HS-5 (cell line): ENCODE results near the gene PDE6B.
"Not testable (repeated sequence)": the region's sequence is repeated elsewhere in the genome, so short reads cannot be mapped to it uniquely, and the experiment has no call there.

ENCODE experiments used
- DNase-seq: peaks from one replicate; pipeline ENCODE4 v3.0.0-alpha.2; 2012; ENCODE audit warnings: low read depth

The PDE6B gene

DNA sequence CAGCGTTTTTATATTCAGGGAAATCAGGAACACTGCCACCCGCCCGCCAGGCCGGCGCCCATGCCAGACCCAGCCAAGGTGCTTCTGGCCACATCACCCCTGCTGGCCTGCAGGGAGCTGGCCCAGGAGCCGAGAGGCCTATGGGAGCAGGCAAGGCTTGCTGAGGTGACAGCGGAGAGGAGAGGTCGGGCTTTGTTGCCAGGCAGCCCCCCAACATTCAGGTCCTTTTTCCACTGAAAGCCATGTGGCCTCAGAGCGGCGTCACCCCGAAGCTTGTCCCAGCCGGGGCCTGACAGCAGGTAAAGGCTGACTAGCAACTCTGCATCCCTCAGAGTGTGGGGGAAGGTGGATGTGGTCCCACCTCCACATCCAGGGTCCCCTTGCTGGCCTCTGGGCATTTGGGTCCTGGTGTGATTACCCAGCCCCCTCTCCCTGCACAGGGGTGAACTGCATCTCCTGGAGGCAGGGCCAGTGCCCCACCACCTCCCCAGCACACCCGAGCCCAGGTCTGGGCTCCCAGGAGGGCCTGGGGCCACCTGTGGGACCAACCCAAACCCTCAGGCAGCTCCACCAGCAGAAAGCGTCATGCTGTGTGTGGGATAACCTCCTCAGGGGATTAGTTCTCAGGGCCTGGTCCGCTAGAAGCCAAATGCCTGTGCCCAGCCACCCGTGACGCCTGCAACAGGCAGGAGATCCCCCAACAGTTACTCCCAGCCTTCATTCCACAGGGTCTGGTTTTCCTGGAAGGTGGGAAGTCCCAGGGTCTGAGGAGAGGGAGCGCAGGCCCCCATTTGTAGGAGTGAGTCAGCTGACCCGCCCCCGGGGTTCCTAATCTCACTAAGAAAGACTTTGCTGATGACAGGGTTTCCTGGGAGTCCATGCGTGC, at the start of gene PDE6B:
TSS of gene PDE6B (plus strand) at position 869 of the 886 bp plus-strand sequence. CDS start 54 bp downstream, outside the sequence.
- no peak for DNase-seq

GRCh38 chr4:576245-576821, 49.0 kb upstream of the PDE6B start, which contains the start of gene TMEM271:
Gene TMEM271, minus strand, starts transcription at chr4:576295. Its CDS starts 233 bp downstream, at chr4:576062.
- no peak for DNase-seq

GRCh38 chr4:576991-577498, 48.3 kb upstream of the PDE6B start:
- DNase-seq, result no peak

- DNase-seq, result no peak
These were observed 47.6 kb upstream of the PDE6B start for GRCh38 chr4:577499-578450.

- DNase-seq, result no peak
These were observed 46.6 kb upstream of the PDE6B start for GRCh38 chr4:578451-579443.

DNA sequence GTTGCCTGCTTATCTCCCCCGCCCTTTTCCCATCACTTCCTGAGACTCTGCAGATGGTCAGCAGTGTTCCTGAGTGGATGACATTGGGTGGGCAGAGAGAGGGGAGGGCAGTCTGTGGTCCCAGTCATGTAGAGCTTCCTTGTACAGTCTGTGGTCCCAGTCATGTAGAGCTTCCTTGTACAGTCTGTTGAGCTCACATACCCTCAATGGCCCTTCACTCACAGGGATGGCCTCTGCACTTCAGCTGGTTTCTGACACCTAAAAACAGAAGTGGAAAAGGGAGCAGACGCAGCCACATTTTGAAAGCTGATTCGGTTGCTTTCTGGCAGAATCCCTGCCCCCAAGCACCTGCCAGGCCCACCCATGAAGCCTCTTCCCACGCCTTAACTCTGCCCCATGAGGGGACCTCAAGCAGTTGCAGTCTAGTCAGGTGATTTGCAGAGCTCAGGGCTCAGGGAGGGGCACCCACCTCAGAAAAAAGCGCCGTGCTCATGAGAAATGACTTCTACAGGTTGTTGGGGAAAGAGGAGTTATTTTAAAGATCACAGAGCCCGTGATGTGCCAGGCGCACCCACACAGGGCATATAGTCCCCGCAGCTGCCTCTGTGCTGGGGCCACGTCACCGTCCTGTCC, 45.7 kb upstream of the PDE6B start:
- no peak for DNase-seq

DNA sequence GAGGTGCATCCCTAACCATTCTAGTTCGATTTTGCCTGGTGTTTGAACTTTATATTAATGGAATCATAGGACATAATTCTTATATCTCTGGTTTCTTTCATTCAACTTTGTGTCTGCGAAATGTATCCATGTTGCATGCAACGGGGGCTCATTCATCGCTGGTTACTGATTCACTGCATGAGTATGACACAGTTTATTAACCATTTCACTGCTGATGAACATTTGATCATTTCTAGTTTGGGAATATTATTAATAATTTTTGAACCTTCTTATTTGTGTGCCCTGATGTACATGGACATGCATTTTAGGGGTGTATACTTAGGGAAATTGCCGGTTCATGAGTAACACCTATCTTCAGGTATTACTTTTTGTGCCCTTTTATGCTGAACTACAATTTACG, 44.2 kb upstream of the PDE6B start:
- no peak for DNase-seq

- DNase-seq, result no peak
These were observed 43.5 kb upstream of the PDE6B start for GRCh38 chr4:581753-582361.

GRCh38 chr4:583820-584219, 41.6 kb upstream of the PDE6B start:
- no peak for DNase-seq

GRCh38 chr4:587671-588350, 37.6 kb upstream of the PDE6B start:
- no peak for DNase-seq

GRCh38 chr4:588351-588849, 37.0 kb upstream of the PDE6B start:
- no peak for DNase-seq

GRCh38 chr4:589219-589963, 36.0 kb upstream of the PDE6B start:
- no peak for DNase-seq

DNA sequence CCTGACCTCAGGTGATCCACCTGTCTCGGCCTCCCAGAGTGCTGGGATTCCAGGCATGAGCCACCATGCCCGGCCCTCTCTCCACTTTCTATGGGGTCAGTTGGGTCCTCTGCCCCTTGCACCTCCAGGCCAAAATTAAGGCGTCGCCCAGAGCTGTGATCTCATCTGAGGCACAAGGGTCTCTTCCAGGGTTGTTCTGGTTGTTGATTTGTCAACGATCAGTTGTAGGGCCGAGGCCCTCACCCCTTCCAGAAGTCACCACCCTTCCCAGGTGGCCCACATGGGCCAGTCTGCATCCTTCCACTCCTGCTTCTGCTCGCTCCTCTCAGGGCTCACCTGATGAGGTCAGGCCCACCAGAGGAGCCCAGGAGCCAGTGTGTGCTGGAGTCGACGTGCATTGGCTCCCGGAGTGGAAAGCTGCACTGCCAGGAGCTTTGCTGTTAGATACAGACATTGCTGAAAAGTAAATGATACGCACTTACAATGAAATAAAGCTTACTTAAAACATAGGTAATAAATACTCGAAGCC, 35.0 kb upstream of the PDE6B start:
- DNase-seq, result no peak

DNA sequence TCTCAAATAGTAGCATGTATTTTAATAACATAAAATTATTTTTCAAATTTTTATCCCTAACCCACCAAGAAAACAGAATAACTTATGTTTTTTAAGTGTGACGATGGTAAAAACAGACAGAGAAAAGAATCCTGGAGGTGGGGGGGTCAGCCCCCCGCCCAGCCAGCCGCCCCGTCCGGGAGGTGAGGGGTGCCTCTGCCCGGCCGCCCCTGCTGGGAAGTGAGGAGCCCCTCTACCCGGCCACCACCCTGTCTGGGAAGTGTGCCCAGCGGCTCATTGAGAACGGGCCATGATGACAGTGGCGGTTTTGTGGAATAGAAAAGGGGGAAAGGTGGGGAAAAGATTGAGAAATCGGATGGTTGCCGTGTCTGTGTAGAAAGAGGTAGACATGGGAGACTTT, 33.2 kb upstream of the PDE6B start:
- DNase-seq, result not testable (repeated sequence)

DNA sequence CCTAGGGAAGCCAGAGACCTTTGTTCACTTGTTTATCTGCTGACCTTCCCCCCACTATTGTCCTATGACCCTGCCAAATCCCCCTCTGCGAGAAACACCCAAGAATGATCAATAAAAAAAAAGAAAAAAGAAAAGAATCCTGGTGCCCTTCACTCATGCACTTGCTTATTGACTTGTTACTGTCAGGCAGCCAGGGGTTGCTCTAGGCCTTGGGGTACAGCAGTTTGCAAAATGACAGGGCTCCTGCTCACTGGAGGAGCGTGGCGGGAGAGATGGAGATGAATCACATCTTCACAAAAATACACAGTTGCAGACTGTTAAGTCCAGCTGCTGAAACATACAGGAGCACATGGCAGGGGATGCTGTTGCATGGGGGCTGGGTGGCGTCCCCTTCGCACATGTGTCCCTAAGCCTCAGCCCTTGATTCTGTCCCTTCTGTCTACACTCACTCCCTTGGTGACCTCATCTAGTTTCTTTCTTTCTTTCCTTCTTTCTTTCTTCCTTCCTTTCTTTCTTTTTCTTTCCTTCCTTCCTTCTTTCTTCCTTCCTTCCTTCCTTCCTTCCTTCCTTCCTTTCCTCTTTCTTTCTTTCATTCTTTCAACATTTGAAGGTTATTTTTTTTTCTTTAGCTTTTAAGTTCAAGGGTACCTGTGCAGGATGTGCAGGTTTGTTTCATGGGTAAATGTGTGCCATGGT, 32.4 kb upstream of the PDE6B start:
- no peak for DNase-seq

GRCh38 chr4:598925-599324, 26.4 kb upstream of the PDE6B start:
- no peak for DNase-seq

DNA sequence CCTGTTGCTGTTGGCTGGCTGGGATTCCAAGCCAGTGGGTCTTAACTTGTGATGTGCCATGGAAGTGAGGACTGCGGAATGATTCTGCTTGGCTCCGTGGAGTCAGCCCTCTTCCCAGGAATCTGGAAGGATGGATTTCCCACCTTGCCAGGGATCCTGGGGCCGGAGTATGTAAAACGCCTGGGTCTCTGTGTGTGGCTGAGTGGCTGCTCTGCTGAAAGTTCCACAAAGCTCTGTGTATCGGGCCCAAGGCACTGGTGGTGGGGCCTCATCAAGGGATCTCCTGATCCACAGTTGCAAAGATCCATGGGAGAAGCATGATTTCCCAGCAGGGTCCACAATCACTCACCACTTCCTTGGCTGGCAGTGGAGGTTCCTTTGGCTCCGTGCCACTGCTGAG, 25.2 kb upstream of the PDE6B start:
- no peak for DNase-seq
